ENCODE measurements around the gene PTPN14. TPM values are rescaled to one million over a fixed set of nuclear protein-coding genes. Genes with fewer than 3 reads are reported as not detected.

Gene PTPN14
- total RNA-seq, 1 experiment from 2014 or later: 37.5 TPM

GRCh38 chr1:214391873-214392645 lies 159.3 kb downstream of the PTPN14 start:
- no peaks in the 10 kb centered on the region for H3K79me2 ChIP-seq (ENCODE audit: insufficient read depth, low read length)
- H3K9me2 ChIP-seq (ENCODE audit: insufficient read depth): no peaks in the 10 kb centered on the region
- no peaks in the 10 kb centered on the region for H3K9me3 ChIP-seq (ENCODE audit: control insufficient read depth in 1 of 2, insufficient read depth in 1 of 2, low read depth in 1 of 2, low read length in 2 of 2)
- no TSS peak for BruUV-seq (replicated peaks)
- intact Hi-C loops (cut with micrococcal nuclease): no loop called here
- TF ChIP-seq EZH2 (IDR thresholded peaks at IDR 0.05): no peak
- H2AFZ ChIP-seq (ENCODE audit: low read depth, low read length, poor library complexity, severe bottlenecking): no peak overlapping the region
- ChIA-PET CTCF (no interaction called here), RAD21 (ENCODE audit: low non-redundant PET in 1 of 2, low total read pairs in 2 of 2, uncharacterized antibody in 2 of 2, unreplicated experiment in 2 of 2) (no interaction called here), POLR2A (no interaction called here)
- no peak overlapping the region for H3K4me2 ChIP-seq (ENCODE audit: low read length)
- no peaks in the 10 kb centered on the region for H3K27me3 ChIP-seq (ENCODE audit: insufficient read depth, low read length)
- H3K9ac ChIP-seq (ENCODE audit: low read length): no peak overlapping the region
- H3K4me3 ChIP-seq (replicated peaks in 1 of 2; ENCODE audit: low read depth in 1 of 2, low read length in 2 of 2): no peak overlapping the region
- DNase-seq (ENCODE audit: low read depth, low spot score) (no peak), ATAC-seq (no peak)
- no peak overlapping the region for H3K27ac ChIP-seq (ENCODE audit: low read depth, low read length)
- H3K4me1 ChIP-seq (ENCODE audit: control insufficient read depth in 1 of 2, insufficient read depth in 2 of 2, low read length in 2 of 2): no peaks in the 10 kb centered on the region
- H3K36me3 ChIP-seq (ENCODE audit: control insufficient read depth in 1 of 2, insufficient read depth in 2 of 2, low read length in 2 of 2): peaks cover 5 to 6% of the 10 kb centered on the region in 2 experiments; a peak in 1 of 4 replicates
- no peaks in the 10 kb centered on the region for H4K20me1 ChIP-seq (ENCODE audit: insufficient read depth)

GRCh38 chr1:214389734-214390133 lies 161.7 kb downstream of the PTPN14 start:
- DNase-seq (ENCODE audit: low read depth, low spot score): no peak
- POLR2A ChIA-PET: no interaction called here
- CTCF ChIA-PET: interaction anchor here (1.0 kb wide), 1 partner anchor 9 kb away, joined by 3 read pairs; no protein-coding TSS in a partner anchor
- intact Hi-C loops (cut with micrococcal nuclease): loop anchor here (1.0 kb wide), 1 partner anchor 196 kb away; no protein-coding TSS in a partner anchor
- no peak overlapping the region for H3K27ac ChIP-seq (ENCODE audit: low read depth, low read length)
- no peak overlapping the region for H2AFZ ChIP-seq (ENCODE audit: low read depth, low read length, poor library complexity, severe bottlenecking)
- ATAC-seq: no peak
- H3K79me2 ChIP-seq (ENCODE audit: insufficient read depth, low read length): no peaks in the 10 kb centered on the region
- TF ChIP-seq ELF1 (IDR thresholded peaks at IDR 0.05; ENCODE audit: borderline replicate concordance, low read depth): no peak
- no peak for TF ChIP-seq FOSL1 (IDR thresholded peaks at IDR 0.05; ENCODE audit: low read depth)
- no peak for TF ChIP-seq CBX3 (IDR thresholded peaks at IDR 0.05; ENCODE audit: low read depth)
- TF ChIP-seq ZNF274 (IDR thresholded peaks at IDR 0.05; ENCODE audit: low read depth, low read length): no peak
- H3K4me3 ChIP-seq (replicated peaks in 1 of 2; ENCODE audit: low read depth in 1 of 2, low read length in 2 of 2): no peak overlapping the region
- no peaks in the 10 kb centered on the region for H4K20me1 ChIP-seq (ENCODE audit: insufficient read depth)
- BruUV-seq (replicated peaks): no TSS peak
- no peaks in the 10 kb centered on the region for H3K4me1 ChIP-seq (ENCODE audit: control insufficient read depth in 1 of 2, insufficient read depth in 2 of 2, low read length in 2 of 2)
- H3K27me3 ChIP-seq (ENCODE audit: insufficient read depth, low read length): no peaks in the 10 kb centered on the region
- H3K4me2 ChIP-seq (ENCODE audit: low read length): no peak overlapping the region
- H3K9me2 ChIP-seq (ENCODE audit: insufficient read depth): no peaks in the 10 kb centered on the region
- H3K36me3 ChIP-seq (ENCODE audit: control insufficient read depth in 1 of 2, insufficient read depth in 2 of 2, low read length in 2 of 2): peaks cover 2 to 5% of the 10 kb centered on the region in 2 experiments; a peak in 2 of 4 replicates
- H3K9ac ChIP-seq (ENCODE audit: low read length): no peak overlapping the region
- no peaks in the 10 kb centered on the region for H3K9me3 ChIP-seq (ENCODE audit: control insufficient read depth in 1 of 2, insufficient read depth in 1 of 2, low read depth in 1 of 2, low read length in 2 of 2)
- RAD21 ChIA-PET (ENCODE audit: low non-redundant PET in 1 of 2, low total read pairs in 2 of 2, uncharacterized antibody in 2 of 2, unreplicated experiment in 2 of 2): no interaction called here
